Right lung (tissue), 5 donors: ENCODE results near the gene NUP58. TPM values are rescaled to one million over a fixed set of nuclear protein-coding genes. Genes with fewer than 3 reads are reported as not detected.

Experiments
- DNase-seq, 2 donors: peaks; one replicate each; pipeline ENCODE4 v3.0.0-alpha.2; 2013
- polyA plus RNA-seq, 5 donors: library from polyadenylated mRNA; unstranded; fragments of 120-200 nt; gene quantifications; one replicate each; pipeline versions ENCODE4 v1.2.1 to v1.2.3, GENCODE V29; 2013; ENCODE audit warnings: inconsistent platforms in 1 of 5, low replicate concordance in 1 of 5; ENCODE audit not compliant: insufficient read length in 5 of 5, insufficient read depth in 1 of 5

NUP58 gene
- polyA plus RNA-seq, 5 donors: 47.8 to 71.9 (median 58.0) TPM

DNA sequence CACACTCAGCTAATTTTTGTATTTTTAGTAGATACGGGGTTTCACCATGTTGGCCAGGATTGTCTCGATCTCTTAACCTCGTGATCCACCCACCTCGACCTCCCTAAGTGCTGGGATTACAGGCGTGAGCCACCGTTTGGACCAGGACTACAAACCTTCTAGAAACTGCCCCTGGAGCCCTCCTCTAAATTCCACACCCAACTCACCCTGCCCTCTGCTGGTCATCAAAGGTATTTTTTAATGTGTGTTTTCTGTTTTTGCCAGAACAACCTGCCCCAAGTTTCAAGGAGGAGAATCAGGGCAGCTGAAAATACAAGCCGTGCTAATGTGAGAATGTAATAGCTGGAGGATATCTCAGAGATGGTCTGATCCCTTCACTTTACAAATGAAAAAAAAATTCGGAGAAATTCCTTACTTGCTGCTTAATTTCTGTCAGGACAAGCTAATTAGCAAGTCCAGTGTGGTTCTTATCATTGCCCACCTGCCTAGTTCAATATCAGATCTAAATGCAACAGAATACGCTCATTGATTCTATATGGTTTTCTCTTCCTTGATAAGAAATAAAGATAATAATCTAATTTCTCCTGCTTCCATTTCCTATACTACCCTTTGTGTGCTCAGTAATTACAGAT is 74.4 kb downstream of the NUP58 start:
- DNase-seq: no peak

DNA sequence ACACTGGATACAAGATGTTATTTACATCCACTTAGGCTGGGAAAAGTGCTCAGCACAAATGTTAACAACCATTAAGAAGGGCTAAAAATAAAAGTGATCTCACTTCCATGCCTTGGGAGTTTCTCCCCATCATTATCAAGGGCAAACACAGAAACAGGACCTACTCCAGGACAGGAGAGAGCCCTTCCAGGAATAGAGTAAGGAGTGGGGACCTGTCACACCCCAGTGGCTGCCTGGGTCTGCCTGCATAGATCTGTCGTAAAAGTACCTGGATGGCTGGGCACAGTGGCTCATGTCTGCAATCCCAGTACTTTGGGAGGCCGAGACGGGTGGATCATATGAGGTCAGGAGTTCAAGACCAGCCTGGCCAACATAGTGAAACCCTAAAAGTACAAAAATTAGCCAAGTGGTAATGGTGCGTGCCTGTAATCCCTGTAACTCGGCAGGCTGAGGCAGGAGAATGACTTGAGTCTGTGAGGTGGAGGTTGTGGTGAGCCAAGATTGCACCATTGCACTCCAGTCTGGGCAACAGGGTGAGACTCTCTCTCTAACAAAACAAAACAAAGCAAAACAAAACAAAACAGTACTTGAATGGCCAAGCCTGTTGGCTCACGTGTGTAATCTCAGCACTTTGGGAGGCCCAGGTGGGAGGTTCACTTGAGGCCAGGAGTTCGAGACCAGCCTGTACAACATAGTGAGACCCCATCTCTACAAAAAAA is 76.0 kb downstream of the NUP58 start:
- DNase-seq: no peak

DNA sequence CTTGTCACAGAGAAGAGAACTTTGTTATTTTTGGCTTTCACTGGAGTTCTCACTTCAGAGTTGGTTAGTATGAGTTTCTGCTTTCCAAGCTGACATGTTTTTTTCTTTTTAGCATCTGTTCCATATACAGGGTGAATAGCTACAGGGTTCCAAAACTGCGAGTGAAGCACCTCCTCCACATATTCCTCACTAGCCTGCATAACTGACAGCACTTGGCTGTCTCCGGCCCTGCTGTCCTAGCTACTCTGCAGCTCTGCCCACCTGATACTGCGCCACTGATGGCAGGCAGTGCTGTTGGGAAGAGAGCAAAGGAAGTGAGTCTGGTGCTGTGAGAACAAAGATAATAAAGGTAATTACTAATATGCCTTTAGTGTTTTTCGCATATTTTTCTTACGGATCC is 77.1 kb downstream of the NUP58 start:
- DNase-seq: no peak

DNA sequence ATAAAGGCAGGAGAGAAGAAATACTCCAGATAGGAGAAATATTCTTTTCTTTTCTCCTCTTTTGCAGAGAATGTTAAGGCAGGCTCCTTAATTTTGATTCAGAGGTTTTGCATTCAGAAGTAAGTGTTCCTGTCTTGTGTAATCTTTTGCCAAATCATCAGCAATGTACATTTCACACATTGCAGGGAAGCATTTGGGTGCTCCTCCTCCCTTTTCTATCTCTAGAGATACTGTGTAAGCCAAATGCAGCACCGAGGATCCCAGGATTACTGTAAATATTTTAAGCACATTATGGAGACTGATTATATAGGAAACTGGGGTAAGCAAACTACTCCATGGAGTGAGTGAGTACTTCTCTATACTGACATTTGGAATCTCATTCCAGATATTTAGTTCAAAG is 77.6 kb downstream of the NUP58 start:
- DNase-seq: no peak

DNA sequence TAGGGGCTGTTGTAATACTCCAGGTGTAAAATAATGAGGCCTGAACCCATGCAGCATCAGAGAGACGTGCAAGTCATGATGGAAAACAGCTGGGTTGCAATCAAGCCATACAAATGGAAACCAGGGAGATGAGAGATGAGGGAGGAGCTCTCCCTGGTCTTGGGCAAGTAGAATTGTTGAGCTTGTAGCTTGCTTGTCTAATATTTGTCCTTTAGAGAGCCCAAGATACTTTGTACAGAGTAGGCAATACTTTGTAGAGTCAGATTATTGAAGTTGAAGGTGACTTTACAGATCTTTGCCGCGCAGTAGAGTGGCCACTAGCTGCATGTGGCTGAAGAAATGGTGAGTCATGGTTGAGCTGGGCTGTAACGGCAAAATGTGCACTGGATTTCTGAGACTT is 78.7 kb downstream of the NUP58 start:
- no peak for DNase-seq

DNA sequence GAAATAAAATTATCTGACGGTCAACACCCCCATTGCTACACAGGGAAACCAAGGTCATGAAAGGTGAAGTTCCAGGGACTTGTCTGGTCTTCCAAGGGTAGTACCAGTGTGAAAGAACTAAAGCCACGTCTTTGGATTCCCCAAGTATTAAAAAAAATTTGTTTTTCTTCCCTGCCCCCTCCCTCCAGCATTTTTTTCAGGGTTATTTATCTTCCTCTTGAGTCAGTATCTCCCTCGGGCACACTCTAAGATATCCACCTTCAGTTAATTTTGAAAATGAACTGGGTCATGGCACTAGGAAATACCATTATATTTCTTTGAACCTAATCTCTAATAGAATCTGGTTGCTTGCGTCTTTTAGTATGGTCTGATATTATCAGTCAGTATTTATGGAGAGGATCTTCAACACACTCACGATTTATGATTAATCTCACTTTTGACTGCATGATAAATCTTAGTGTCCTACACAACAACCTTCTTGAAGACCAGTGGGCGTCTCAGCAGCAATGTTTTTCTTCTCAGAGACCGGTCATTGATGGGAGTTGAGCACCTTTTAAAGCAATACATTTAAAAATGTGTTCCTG is 79.4 kb downstream of the NUP58 start:
- DNase-seq: no peak

DNA sequence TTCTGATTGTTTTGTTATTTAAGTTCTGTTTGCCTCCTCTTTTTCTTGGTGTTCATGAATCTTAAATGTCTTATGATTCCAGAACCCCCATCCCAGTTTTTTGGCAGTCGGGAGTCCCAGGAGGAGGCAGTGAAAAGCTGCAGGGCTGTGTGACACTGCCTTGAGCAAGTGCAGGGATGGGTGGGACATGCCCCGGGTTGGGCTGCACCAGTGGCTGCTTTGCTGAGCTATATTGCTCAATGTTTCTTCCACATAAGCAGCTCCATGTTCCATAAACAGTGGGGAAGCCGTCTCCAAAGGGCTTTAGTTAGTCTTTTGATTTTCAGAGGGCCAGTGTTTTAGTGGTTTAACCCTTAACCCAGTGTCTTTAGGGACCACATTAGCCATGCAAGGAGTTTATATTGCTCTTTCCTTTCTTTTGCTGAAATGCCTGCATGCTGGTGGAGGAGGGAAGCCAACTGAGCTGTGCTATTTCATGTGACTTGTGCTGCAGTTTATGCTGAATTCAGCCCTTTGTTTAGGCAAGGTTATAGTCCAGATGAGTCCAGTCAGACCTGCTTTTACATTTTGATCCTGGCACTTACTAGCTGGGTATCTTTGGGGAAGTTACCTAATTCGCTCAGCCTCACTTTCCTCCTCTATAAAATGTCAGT is 83.5 kb downstream of the NUP58 start:
- DNase-seq: no peak

DNA sequence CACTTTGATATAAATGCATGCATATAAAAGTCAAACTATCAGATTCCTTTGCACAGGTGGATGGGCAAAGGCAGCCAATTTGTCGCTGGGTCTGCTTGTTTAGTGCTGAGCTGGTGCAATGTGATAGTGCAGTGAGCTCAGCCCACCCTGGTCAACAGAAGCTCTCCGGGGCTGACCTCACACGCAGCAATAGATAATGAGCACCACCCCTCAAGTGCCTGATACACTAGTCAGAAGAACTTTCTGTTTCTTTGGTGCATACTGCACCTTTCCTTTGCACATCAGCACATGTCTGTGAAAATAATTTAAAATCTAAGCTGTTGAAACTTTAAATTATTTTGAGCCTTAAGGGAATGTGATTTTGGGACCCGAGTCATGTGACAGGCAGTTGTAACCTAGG is 90.5 kb downstream of the NUP58 start:
- no peak for DNase-seq

Other genes starting within 250 kb of the NUP58 start
- gene PABPC3, start 205.5 kb upstream of the NUP58 start, polyA plus RNA-seq: 1 to 10 TPM in 2 of 5 donors, under 1 TPM in 3; 0.60 to 1.4 (median 0.98) TPM
- under 1 TPM; 0.03 to 0.43 (median 0.21) TPM for gene AMER2, start 129.3 kb upstream of the NUP58 start, polyA plus RNA-seq
- 10 to 100 TPM; 16.7 to 25.6 (median 21.5) TPM for gene MTMR6, start 14.1 kb upstream of the NUP58 start, polyA plus RNA-seq
- 10 to 100 TPM in 3 of 5 donors, 1 to 10 TPM in 2; 9.1 to 13.1 (median 12.3) TPM for gene ATP8A2, start 70.3 kb downstream of the NUP58 start, polyA plus RNA-seq